ENCODE measurements around the gene SUPT3H. TPM values are rescaled to one million over a fixed set of nuclear protein-coding genes. Genes with fewer than 3 reads are reported as not detected.

Gene SUPT3H
- total RNA-seq, 1 donor from 2014 or later: 23.2 TPM

- no peak for TF ChIP-seq CTCF (IDR thresholded peaks at IDR 0.05; ENCODE audit: unreplicated experiment)
- Mint-ChIP-seq H3K4me1 (peaks cover 53% of the 10 kb centered on the region), H3K27ac (no peak overlapping the region), H3K27me3 (ENCODE audit: low read depth) (no peaks in the 10 kb centered on the region), H3K4me3 (no peak overlapping the region), H3K9me3 (peaks cover 3% of the 10 kb centered on the region), H3K36me3 (no peaks in the 10 kb centered on the region)
- DNase-seq (ENCODE audit: low spot score in 2 of 2, unreplicated experiment in 2 of 2): no peak
Observed at GRCh38 chr6:44833248-44833647, 544.5 kb downstream of the SUPT3H start.

DNA sequence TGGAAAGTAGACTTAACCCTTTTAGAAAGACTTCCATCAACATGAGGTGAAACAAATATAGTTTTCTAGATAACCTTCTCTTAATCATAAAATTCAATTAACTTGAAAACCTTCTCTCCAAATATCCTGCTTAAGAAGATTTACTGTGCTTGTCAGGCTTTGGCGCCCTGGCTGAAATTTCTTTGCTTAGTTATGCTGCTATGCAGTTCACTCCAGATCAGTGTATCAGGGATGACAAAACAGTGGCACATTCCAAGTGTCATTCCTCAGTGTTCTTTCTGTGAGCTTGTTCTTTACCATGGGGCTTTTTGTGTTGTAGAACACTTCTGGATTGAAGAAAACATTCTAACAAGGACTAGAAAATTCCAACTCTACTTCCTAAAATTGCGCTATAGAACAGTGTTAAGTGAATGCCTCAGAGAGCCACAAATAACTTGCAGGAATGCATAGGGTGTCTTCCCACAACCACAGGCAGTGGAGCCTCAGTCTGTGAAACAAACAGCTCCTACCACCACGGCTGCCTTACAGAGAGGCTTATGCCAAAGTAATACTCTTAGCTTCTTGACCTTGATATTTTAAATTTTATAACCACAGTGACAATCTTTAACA is 546.6 kb downstream of the SUPT3H start:
- DNase-seq (ENCODE audit: low spot score in 2 of 2, unreplicated experiment in 2 of 2): no peak
- Mint-ChIP-seq H3K27ac (peak overlapping the region; percentile 92), H3K4me1 (peaks cover 67% of the 10 kb centered on the region), H3K4me3 (no peak overlapping the region), H3K9me3 (no peaks in the 10 kb centered on the region), H3K36me3 (no peaks in the 10 kb centered on the region), H3K27me3 (ENCODE audit: low read depth) (no peaks in the 10 kb centered on the region)
- TF ChIP-seq CTCF (IDR thresholded peaks at IDR 0.05; ENCODE audit: unreplicated experiment): no peak

DNA sequence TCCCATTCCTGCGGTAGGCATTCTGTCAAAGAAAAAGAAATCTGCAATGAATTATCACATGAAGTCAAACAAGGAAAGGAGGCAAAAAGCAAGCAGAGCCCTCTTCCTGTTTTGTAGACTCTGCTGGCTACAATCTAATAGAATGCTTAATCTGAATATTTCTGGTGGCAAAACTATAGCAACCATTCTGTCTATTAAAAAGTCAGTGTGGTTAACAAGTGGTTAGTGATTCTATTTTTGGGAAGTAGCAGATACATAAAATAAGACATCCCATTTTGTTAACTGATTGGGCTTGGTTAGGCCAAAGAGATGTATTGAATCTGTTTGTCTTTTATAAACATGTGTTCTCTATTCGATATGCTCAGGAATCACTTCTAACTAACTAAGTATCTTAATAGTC is 547.9 kb downstream of the SUPT3H start:
- Mint-ChIP-seq H3K4me1 (peaks cover 75% of the 10 kb centered on the region), H3K27me3 (ENCODE audit: low read depth) (no peaks in the 10 kb centered on the region), H3K4me3 (no peak overlapping the region), H3K27ac (peak overlapping the region; percentile 6), H3K9me3 (no peaks in the 10 kb centered on the region), H3K36me3 (no peaks in the 10 kb centered on the region)
- DNase-seq (ENCODE audit: low spot score in 2 of 2, unreplicated experiment in 2 of 2): no peak
- TF ChIP-seq CTCF (IDR thresholded peaks at IDR 0.05; ENCODE audit: unreplicated experiment): no peak

- Mint-ChIP-seq H3K27me3 (ENCODE audit: low read depth) (no peaks in the 10 kb centered on the region), H3K4me3 (no peak overlapping the region), H3K27ac (peak overlapping the region; percentile 51), H3K36me3 (no peaks in the 10 kb centered on the region), H3K9me3 (no peaks in the 10 kb centered on the region), H3K4me1 (peaks cover 75% of the 10 kb centered on the region)
- DNase-seq (ENCODE audit: low spot score in 2 of 2, unreplicated experiment in 2 of 2): no peak
- TF ChIP-seq CTCF (IDR thresholded peaks at IDR 0.05; ENCODE audit: unreplicated experiment): no peak
Observed at GRCh38 chr6:44828780-44829179, 549.0 kb downstream of the SUPT3H start.

- Mint-ChIP-seq H3K4me3 (no peak overlapping the region), H3K4me1 (peaks cover 49% of the 10 kb centered on the region), H3K27ac (peak overlapping the region; percentile 65), H3K36me3 (peaks cover 2% of the 10 kb centered on the region), H3K27me3 (ENCODE audit: low read depth) (no peaks in the 10 kb centered on the region), H3K9me3 (no peaks in the 10 kb centered on the region)
- no peak for DNase-seq (ENCODE audit: low spot score in 2 of 2, unreplicated experiment in 2 of 2)
- no peak for TF ChIP-seq CTCF (IDR thresholded peaks at IDR 0.05; ENCODE audit: unreplicated experiment)
Observed at GRCh38 chr6:44826025-44826676, 551.6 kb downstream of the SUPT3H start.
